ENCODE data around the gene FUOM. TPM values are rescaled to one million over a fixed set of nuclear protein-coding genes. Genes with fewer than 3 reads are reported as not detected.
A peak's percentile ranks its signal among the peaks of the same experiment; 100 is the strongest.
"Not testable (repeated sequence)": the region's sequence is repeated elsewhere in the genome, so short reads cannot be mapped to it uniquely, and the experiment has no call there.

FUOM gene
- polyA plus RNA-seq, 1 of the 3 experiments (the other 2 are of a cell fraction), result 32.5 TPM

- no peak for TF ChIP-seq EZH2phosphoT487 (IDR thresholded peaks at IDR 0.05; ENCODE audit: borderline replicate concordance, low read depth)
- TF ChIP-seq NFIC (IDR thresholded peaks at IDR 0.05; ENCODE audit: borderline replicate concordance), result no peak
- no peak for TF ChIP-seq GABPA (IDR thresholded peaks at IDR 0.05; ENCODE audit: low read depth)
- TF ChIP-seq ZBTB33 (IDR thresholded peaks at IDR 0.05; ENCODE audit: borderline replicate concordance, low read depth), result no peak
- TF ChIP-seq RCOR1 (IDR thresholded peaks at IDR 0.05; ENCODE audit: low read length), result no peak
- no peak for TF ChIP-seq NRF1 (IDR thresholded peaks at IDR 0.05; ENCODE audit: low read depth, low read length)
- no peak for TF ChIP-seq POLR2AphosphoS5 (IDR thresholded peaks at IDR 0.05; ENCODE audit: low read depth, low read length)
- TF ChIP-seq, protein P1, sequence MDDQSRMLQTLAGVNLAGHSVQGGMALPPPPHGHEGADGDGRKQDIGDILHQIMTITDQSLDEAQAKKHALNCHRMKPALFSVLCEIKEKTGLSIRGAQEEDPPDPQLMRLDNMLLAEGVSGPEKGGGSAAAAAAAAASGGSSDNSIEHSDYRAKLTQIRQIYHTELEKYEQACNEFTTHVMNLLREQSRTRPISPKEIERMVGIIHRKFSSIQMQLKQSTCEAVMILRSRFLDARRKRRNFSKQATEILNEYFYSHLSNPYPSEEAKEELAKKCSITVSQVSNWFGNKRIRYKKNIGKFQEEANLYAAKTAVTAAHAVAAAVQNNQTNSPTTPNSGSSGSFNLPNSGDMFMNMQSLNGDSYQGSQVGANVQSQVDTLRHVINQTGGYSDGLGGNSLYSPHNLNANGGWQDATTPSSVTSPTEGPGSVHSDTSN (IDR thresholded peaks at IDR 0.05), result no peak
- no peak for TF ChIP-seq FOSL2 (IDR thresholded peaks at IDR 0.05; ENCODE audit: borderline replicate concordance, low read depth)
- POLR2A ChIA-PET, result interaction anchor here (0.8 to 1.7 kb wide), 4 partner anchors 9 to 49 kb away, joined by 3 to 6 read pairs (median 4); partner anchors contain the start of genes CALY and ECHS1
Measured at GRCh38 chr10:133324857-133325260, 33.0 kb downstream of the FUOM start.

DNA sequence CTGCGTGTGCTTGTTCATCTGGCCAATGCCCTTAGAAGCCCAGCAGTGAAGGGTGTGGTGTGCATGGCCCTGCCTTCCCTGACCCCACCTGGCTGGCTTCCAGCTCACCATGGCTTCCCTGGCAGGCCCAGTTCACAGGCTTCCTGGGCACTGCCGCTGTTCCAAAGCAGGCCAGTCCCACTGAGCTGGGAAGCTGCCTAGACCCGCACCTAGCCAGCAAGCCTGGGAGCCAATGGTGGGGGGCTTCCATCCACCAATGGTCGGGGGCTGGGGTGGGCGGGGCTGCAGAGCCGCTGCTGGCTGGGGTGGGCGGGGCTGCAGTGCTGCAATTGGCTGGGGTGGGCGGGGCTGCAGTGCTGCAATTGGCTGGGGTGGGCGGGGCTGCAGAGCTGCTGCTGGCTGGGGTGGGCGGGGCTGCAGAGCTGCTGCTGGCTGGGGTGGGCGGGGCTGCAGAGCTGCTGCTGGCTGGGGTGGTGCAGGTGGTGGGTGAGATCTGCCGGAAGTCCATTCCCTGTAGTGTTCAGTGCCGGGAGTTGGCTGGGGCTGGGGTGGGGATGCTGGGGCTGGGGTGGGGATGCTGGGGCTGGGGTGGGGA, 33.5 kb downstream of the FUOM start:
- Histone ChIP-seq H3K9ac (no peak overlapping the region), H3K4me2 (peak overlapping the region; percentile 60; the same call in 1 of the 2 replicates), H3K27me3 (ENCODE audit: insufficient read depth) (no peaks in the 10 kb centered on the region), H4K20me1 (ENCODE audit: insufficient read depth) (no peaks in the 10 kb centered on the region), H3K9me3 (no peaks in the 10 kb centered on the region), H2AFZ (ENCODE audit: low read depth) (no peak overlapping the region), H3K36me3 (replicated peaks in 1 of 2; ENCODE audit: control insufficient read depth in 1 of 2, insufficient read depth in 2 of 2, low read length in 1 of 2) (no peaks in the 10 kb centered on the region), H3K9me2 (no peaks in the 10 kb centered on the region), H3K4me1 (ENCODE audit: control insufficient read depth in 1 of 2, insufficient read depth in 2 of 2, low read depth in 1 of 2, low read length in 1 of 2) (peaks cover 7 to 36% of the 10 kb centered on the region in 2 experiments; a peak in 2 of 4 replicates), H3F3A (replicated peaks; ENCODE audit: insufficient read depth) (peaks cover 7% of the 10 kb centered on the region), H3K4me3 (ENCODE audit: low read depth in 2 of 2, low read length in 1 of 2) (peak overlapping the region in 1 of 2 experiments; percentile 48; a peak in 2 of 4 replicates), H3K27ac (ENCODE audit: low read depth in 2 of 2, low read length in 1 of 2) (peak overlapping the region in 1 of 2 experiments; percentile 93; a peak in 2 of 4 replicates), H3K79me2 (ENCODE audit: insufficient read depth) (no peaks in the 10 kb centered on the region)
- ChIA-PET CTCF (interaction anchor here (0.6 to 2.9 kb wide), 4 partner anchors 10 to 808 kb away, joined by 3 to 15 read pairs (median 7); partner anchors contain the start of gene CALY), POLR2A (interaction anchor here (0.8 to 1.7 kb wide), 5 partner anchors 9 to 49 kb away, joined by 3 to 6 read pairs (median 4); partner anchors contain the start of genes CALY and ECHS1)
- DNase-seq, result peak; percentile 91
- TF ChIP-seq ZBTB33 (IDR thresholded peaks at IDR 0.05; ENCODE audit: borderline replicate concordance, low read depth) (no peak), RCOR1 (IDR thresholded peaks at IDR 0.05; ENCODE audit: low read length) (peak; percentile 40; the same call in 1 of the 2 replicates), EZH2phosphoT487 (IDR thresholded peaks at IDR 0.05; ENCODE audit: borderline replicate concordance, low read depth) (no peak), MXI1 (IDR thresholded peaks at IDR 0.05; ENCODE audit: low read depth, low read length) (peak; percentile 57; the same call in 1 of the 2 replicates), NFIC (IDR thresholded peaks at IDR 0.05; ENCODE audit: borderline replicate concordance) (peak; percentile 42; the same call in 1 of the 2 replicates), GABPA (IDR thresholded peaks at IDR 0.05; ENCODE audit: low read depth) (peak; percentile 65), RFX5 (IDR thresholded peaks at IDR 0.05; ENCODE audit: low read length) (no peak), POLR2AphosphoS5 (IDR thresholded peaks at IDR 0.05; ENCODE audit: low read depth, low read length) (peak; percentile 48; the same call in 1 of the 2 replicates)
- TF ChIP-seq, protein P2, sequence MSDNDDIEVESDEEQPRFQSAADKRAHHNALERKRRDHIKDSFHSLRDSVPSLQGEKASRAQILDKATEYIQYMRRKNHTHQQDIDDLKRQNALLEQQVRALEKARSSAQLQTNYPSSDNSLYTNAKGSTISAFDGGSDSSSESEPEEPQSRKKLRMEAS (IDR thresholded peaks at IDR 0.05; ENCODE audit: low read depth), result no peak
- WGBS (ENCODE audit: low lambda C conversion rate), result 0% methylated on average over 3 of the region's 13 CpGs

More at GRCh38 chr10:133324857-133325260, 33.0 kb downstream of the FUOM start:
- Histone ChIP-seq H3K4me3 (ENCODE audit: low read depth in 2 of 2, low read length in 1 of 2) (peak overlapping the region; percentile 59 to 64), H3K36me3 (replicated peaks in 1 of 2; ENCODE audit: control insufficient read depth in 1 of 2, insufficient read depth in 2 of 2, low read length in 1 of 2) (no peaks in the 10 kb centered on the region), H3K9me3 (no peaks in the 10 kb centered on the region), H3K9me2 (no peaks in the 10 kb centered on the region), H3K79me2 (ENCODE audit: insufficient read depth) (no peaks in the 10 kb centered on the region), H3K4me1 (ENCODE audit: control insufficient read depth in 1 of 2, insufficient read depth in 2 of 2, low read depth in 1 of 2, low read length in 1 of 2) (peaks cover 7 to 34% of the 10 kb centered on the region in 2 experiments; a peak in 2 of 4 replicates), H3K27ac (ENCODE audit: low read depth in 2 of 2, low read length in 1 of 2) (peak overlapping the region in 1 of 2 experiments; percentile 93; a peak in 2 of 4 replicates), H3K4me2 (peak overlapping the region; percentile 73), H3F3A (replicated peaks; ENCODE audit: insufficient read depth) (peaks cover 7% of the 10 kb centered on the region), H3K9ac (peak overlapping the region; percentile 49), H2AFZ (ENCODE audit: low read depth) (peak overlapping the region; percentile 76; the same call in 1 of the 2 replicates), H3K27me3 (ENCODE audit: insufficient read depth) (no peaks in the 10 kb centered on the region), H4K20me1 (ENCODE audit: insufficient read depth) (no peaks in the 10 kb centered on the region)
- peak; percentile 67 for DNase-seq
- WGBS (ENCODE audit: low lambda C conversion rate), result 19% methylated on average over 5 of the region's 20 CpGs
- CTCF ChIA-PET, result interaction anchor here (0.6 to 2.9 kb wide), 4 partner anchors 10 to 809 kb away, joined by 3 to 15 read pairs (median 7); partner anchors contain the start of gene CALY

DNA sequence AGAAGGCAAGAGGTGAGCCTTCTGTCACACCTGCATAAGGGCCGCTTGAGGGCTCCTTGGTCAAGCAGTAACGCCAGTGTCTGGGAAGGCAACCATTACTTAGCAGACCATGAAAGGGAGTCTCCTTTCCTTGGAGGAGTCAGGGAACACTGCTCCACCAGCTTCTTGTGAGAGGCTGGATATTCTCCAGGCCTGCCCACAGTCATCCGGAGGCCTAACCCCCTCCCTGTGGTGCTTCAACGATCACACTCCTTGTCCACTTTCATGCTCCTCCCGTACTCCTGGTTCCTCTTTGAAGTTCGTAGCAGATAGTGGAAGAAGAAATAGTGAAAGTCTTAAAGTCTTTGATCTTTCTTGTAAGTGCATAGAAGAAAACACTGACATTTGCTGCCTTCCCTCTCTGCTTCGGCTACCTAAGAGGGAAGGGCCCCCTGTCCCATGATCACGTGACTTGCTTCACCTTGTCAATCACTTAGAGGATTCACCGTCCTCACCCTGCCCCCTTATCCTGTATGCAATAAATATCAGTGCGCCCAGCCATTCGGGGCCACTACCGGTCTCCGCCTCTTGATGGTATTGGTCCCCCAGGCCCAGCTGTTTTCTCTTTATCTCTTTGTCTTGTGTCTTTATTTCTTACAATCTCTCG, 35.6 kb downstream of the FUOM start:
- H3K27me3 ChIP-seq (ENCODE audit: insufficient read depth); H4K20me1 ChIP-seq (ENCODE audit: insufficient read depth); CTCF ChIA-PET; H3K9me2 ChIP-seq; H3K36me3 ChIP-seq (replicated peaks in 1 of 2; ENCODE audit: control insufficient read depth in 1 of 2, insufficient read depth in 2 of 2, low read length in 1 of 2); H3K9ac ChIP-seq; H3K79me2 ChIP-seq (ENCODE audit: insufficient read depth); H3K4me3 ChIP-seq (ENCODE audit: low read depth in 2 of 2, low read length in 1 of 2); H2AFZ ChIP-seq (ENCODE audit: low read depth); H3K4me2 ChIP-seq; H3F3A ChIP-seq (replicated peaks; ENCODE audit: insufficient read depth); POLR2A ChIA-PET; H3K9me3 ChIP-seq; H3K27ac ChIP-seq (ENCODE audit: low read depth in 2 of 2, low read length in 1 of 2); DNase-seq: not testable (repeated sequence)
- H3K4me1 ChIP-seq (ENCODE audit: control insufficient read depth in 1 of 2, insufficient read depth in 2 of 2, low read depth in 1 of 2, low read length in 1 of 2), result peaks cover 2 to 23% of the 10 kb centered on the region in 2 experiments; a peak in 2 of 4 replicates
- 93% methylated on average over 12 of the region's 14 CpGs for WGBS (ENCODE audit: low lambda C conversion rate)

Data from SK-N-SH (cell line).